K562 (cell line): ENCODE measurements around the gene TNFAIP3. TPM values are rescaled to one million over a fixed set of nuclear protein-coding genes. Genes with fewer than 3 reads are reported as not detected.

Source experiments
- ATF6 ChIP-seq: sonication (generic); formaldehyde crosslinking; IDR thresholded peaks from 2 replicates; pipeline ENCODE4 v1.4.0; 2020; ENCODE audit warnings: mild to moderate bottlenecking, missing genetic modification reagents
- BCOR ChIP-seq: fragments of 450-650 bp; IDR thresholded peaks from 2 replicates; pipeline ENCODE4 v1.6.1; 2016
- E4F1 ChIP-seq: fragments of 250-450 bp; sonication (Bioruptor Pico); IDR thresholded peaks from 2 replicates; pipeline ENCODE4 v1.5.0; 2021; ENCODE audit warnings: mild to moderate bottlenecking, borderline replicate concordance
- HEY1 ChIP-seq: fragments of 250-450 bp; sonication (Bioruptor Pico); IDR thresholded peaks from 2 replicates; pipeline ENCODE4 v1.5.0; 2020; ENCODE audit warnings: mild to moderate bottlenecking, moderate library complexity, borderline replicate concordance
- HNRNPUL1 ChIP-seq: fragments of 200-400 bp; formaldehyde crosslinking; IDR thresholded peaks from 2 replicates; pipeline ENCODE4 v1.6.1; 2017; ENCODE audit warnings: low read length
- ID3 ChIP-seq, 2 experiments: fragments of 250-450 bp in 1 of 2; fragments of 450-650 bp in 1 of 2; sonication (Bioruptor Pico) in 1 of 2; IDR thresholded peaks; 2 replicates each; pipeline versions ENCODE4 v1.6.1 to v1.8.0; 2016 to 2021; ENCODE audit warnings: mild to moderate bottlenecking in 2 of 2, moderate library complexity in 2 of 2, missing compliant biosample characterization in 1 of 2, missing genetic modification characterization in 1 of 2
- KAT7 ChIP-seq: sonication (generic); formaldehyde crosslinking; IDR thresholded peaks from 2 replicates; pipeline ENCODE4 v1.8.0; 2022; ENCODE audit warnings: missing genetic modification reagents, mild to moderate bottlenecking, borderline replicate concordance
- NCOA2 ChIP-seq, 2 experiments: fragments of 450-650 bp; IDR thresholded peaks; 2 replicates each; pipeline ENCODE4 v1.6.1; 2018; ENCODE audit warnings: mild to moderate bottlenecking in 2 of 2, moderate library complexity in 1 of 2; ENCODE audit not compliant: partially characterized antibody in 2 of 2
- PHF20 ChIP-seq: fragments of 450-650 bp; IDR thresholded peaks from 2 replicates; pipeline ENCODE4 v1.6.1; 2018; ENCODE audit not compliant: partially characterized antibody
- PHF8 ChIP-seq: fragments of 200-600 bp; sonication (generic); IDR thresholded peaks from 2 replicates; pipeline ENCODE4 v1.6.1; 2012; ENCODE audit warnings: mixed run types, mild to moderate bottlenecking, inconsistent platforms, low read length, moderate library complexity, borderline replicate concordance
- PML ChIP-seq: IDR thresholded peaks from 2 replicates; pipeline ENCODE4 v1.6.1; 2012; ENCODE audit warnings: low read length, inconsistent platforms
- POLR2AphosphoS2 ChIP-seq: IDR thresholded peaks from 2 replicates; pipeline ENCODE4 v1.6.1; 2012; ENCODE audit warnings: low read length, improper control_type of control experiment
- PURB ChIP-seq: sonication (generic); formaldehyde crosslinking; IDR thresholded peaks from 2 replicates; pipeline ENCODE4 v1.9.0; 2021; ENCODE audit warnings: low read depth, mild to moderate bottlenecking, missing genetic modification reagents
- SETDB1 ChIP-seq: IDR thresholded peaks from one replicate; pipeline ENCODE4 v1.6.1; 2012; ENCODE audit warnings: low read length, control low read depth, inconsistent platforms
- ZBTB33 ChIP-seq: sonication (generic); formaldehyde crosslinking; IDR thresholded peaks from 2 replicates; pipeline ENCODE4 v1.8.1; 2023; ENCODE audit warnings: mild to moderate bottlenecking, missing genetic modification reagents
- ZNF253 ChIP-seq: fragments of 250-450 bp; sonication (Bioruptor Pico); conservative IDR thresholded peaks from 2 replicates; pipeline ENCODE4 v1.6.1; 2021; ENCODE audit warnings: mild to moderate bottlenecking
- ZNF398 ChIP-seq: fragments of 250-450 bp; sonication (Bioruptor Pico); IDR thresholded peaks from 2 replicates; pipeline ENCODE4 v1.8.0; 2021; ENCODE audit warnings: moderate library complexity, mild to moderate bottlenecking, inconsistent platforms
- ZNF408 ChIP-seq: fragments of 250-450 bp; sonication (Bioruptor Pico); IDR thresholded peaks from 2 replicates; pipeline ENCODE4 v1.4.0; 2020; ENCODE audit warnings: low read depth, mild to moderate bottlenecking, moderate library complexity
- ZNF41 ChIP-seq: fragments of 250-450 bp; sonication (Bioruptor Pico); conservative IDR thresholded peaks from 2 replicates; pipeline ENCODE4 v1.4.0; 2020; ENCODE audit warnings: mild to moderate bottlenecking
- polyA plus RNA-seq, 8 experiments: library from polyadenylated mRNA; depleted of rRNA in 4 of 8; stranded (reverse) in 5 of 8; unstranded in 3 of 8; fragments of >200 nt; fragmentation: Nextera tagmentation in 2 of 8; fragmentation: Illumina TruSeq in 1 of 8; extraction: Ambion mirVana in 2 of 8; extraction: Trizol in 1 of 8; gene quantifications; 2 replicates each; pipeline versions ENCODE4 v1.2.1 to v1.2.3, GENCODE V29; 2011 to 2014; ENCODE audit warnings: inconsistent platforms in 1 of 8, missing spikeins in 1 of 8
- total RNA-seq, 7 experiments: library from RNA; depleted of rRNA in 6 of 7; stranded (reverse); fragments of >200 nt in 6 of 7; fragmentation: Illumina TruSeq in 2 of 7; extraction: Trizol in 2 of 7; gene quantifications; 2 replicates each; pipeline versions ENCODE4 v1.2.1 to v1.2.3, GENCODE V29; 2011 to 2021; ENCODE audit warnings: low replicate concordance in 1 of 7

TNFAIP3 gene
- total and polyA plus RNA-seq, 9 of the 15 experiments (the other 6 are each of a cell fraction or from before 2014, with no cell fraction given): 0.79 to 17.0 (median 6.4) TPM

- TF ChIP-seq E4F1 (CRISPR knock-in tag) (no peak), SETDB1 (no peak), ZNF408 (CRISPR knock-in tag) (no peak), ATF6 (CRISPR knock-in tag) (no peak), PHF20 (no peak), BCOR (no peak), ZBTB33 (no peak), ID3 (CRISPR knock-in tag; IDR thresholded peaks at IDR 0.05) (no peak), ID3 (tag; IDR thresholded peaks at IDR 0.05) (peak; percentile 64), NCOA2 (IDR thresholded peaks at IDR 0.05; ENCODE audit: partially characterized antibody in 2 of 2) (no peak), HNRNPUL1 (no peak), PURB (CRISPR knock-in tag) (no peak), PHF8 (peak; percentile 26; the same call in 1 of the 2 replicates), PML (no peak), ZNF398 (CRISPR knock-in tag) (no peak), ZNF253 (no peak), KAT7 (CRISPR knock-in tag) (0 out of 2 replicates have a peak, but pooled peaks have one; percentile 76), ZNF41 (CRISPR knock-in tag) (no peak; the same call in 1 of the 2 replicates), HEY1 (CRISPR knock-in tag) (no peak), POLR2AphosphoS2 (no peak)
Observed at GRCh38 chr6:137864812-137865508, 2.1 kb upstream of the TNFAIP3 start (continued).
